Epidermal melanocyte (primary cell): ENCODE results near the gene TMEM45B.
"Not testable (repeated sequence)": the region's sequence is repeated elsewhere in the genome, so short reads cannot be mapped to it uniquely, and the experiment has no call there.

Source experiments
- DNase-seq: peaks from one replicate; pipeline ENCODE4 v3.0.0; 2011; ENCODE audit warnings: low spot score; ENCODE audit not compliant: insufficient read length

The TMEM45B gene

DNA sequence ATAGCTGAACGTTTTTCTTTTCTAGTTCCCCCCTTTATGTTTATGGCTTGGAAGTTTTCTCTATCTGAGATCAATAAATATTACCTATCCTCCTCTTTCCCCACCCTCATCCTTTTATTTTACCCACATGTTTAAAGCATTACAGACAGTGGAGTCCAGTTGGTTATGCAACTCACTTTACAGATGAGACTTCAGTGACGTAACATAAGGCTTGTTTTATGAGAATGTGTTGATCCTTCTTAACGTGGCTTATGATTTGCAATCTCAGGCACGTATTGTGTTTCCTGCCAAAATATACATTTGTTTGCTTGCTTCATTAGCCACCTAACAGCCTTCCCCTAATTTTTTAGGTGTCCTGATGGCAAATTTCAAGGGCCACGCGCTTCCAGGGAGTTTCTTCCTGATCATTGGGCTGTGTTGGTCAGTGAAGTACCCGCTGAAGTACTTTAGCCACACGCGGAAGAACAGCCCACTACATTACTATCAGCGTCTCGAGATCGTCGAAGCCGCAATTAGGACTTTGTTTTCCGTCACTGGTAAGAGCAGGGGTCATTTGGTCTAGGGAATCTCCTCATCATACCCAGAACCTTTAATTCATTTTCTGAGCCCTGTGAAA is 36.6 kb downstream of the TMEM45B start:
- no peak for DNase-seq

DNA sequence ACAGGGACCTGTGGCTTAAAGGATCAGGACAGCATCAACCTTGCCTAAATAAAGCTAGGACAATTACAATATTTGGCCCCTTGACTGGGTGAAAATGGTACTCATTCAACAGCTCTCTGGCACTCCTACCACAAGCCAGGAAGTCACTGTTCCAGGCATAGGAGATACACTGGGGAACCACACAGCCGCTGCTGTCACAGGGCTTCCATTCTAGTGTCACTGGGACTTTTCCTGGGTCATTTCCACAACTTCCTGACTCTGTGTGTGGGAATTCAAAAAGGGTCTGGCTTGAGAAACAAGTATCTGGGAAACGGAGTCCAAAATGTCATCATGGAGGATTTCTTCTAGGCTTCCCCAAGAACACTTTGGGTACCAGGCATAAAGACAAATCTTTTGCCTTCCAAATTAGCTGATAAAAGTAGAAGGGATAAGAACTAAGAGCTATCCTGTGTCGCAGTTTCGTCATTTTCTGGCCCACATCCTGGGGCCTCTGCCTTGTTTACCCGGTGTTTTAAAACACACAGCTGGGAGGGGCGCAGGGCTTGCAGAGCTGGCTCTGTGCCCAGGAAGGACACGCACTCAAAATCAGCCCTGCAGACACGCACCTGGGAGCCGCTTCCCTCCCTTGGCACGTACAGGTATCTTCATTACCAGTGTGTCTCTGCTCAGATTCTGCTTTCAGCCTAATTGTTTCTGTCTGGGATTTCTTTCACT is 38.0 kb downstream of the TMEM45B start:
- DNase-seq = no peak

DNA sequence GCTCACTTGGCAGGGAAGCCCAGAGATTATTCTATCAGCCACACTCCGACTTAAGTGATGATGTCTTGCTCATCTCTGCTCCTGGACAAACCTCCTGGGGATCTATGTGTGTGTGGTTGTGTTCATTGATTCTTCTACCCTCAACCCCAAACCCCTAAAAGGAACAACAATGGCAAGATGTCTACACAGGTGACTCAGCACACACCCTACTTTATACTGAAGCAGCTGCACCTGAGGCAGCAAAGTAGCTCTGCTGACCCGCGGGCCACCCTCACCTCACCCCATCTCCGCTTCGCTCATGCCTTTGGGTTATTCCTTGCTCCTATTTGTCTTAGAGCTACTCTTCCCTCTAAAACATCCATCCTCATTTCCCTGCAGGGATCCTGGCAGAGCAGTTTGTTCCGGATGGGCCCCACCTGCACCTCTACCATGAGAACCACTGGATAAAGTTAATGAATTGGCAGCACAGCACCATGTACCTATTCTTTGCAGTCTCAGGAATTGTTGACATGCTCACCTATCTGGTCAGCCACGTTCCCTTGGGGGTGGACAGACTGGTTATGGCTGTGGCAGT is 38.7 kb downstream of the TMEM45B start:
- no peak for DNase-seq

DNA sequence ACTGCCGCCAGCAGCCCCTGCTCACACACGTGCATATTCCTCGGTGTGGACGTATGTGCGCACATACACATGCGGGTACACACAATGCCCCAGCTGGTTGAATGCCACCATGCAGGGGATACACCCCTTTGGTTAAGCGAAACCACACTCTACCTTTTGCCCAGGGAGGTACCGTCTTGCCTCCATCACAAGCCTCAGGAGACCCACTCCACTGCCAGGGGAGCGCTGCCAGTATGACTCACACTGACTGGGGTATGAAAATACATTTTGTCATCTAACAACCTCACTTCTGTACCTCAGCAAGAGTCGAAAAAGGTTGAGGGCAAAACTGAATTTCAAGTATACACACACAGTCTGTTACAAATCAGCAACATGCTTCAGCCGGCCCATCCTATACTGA is 39.4 kb downstream of the TMEM45B start:
- no peak for DNase-seq

DNA sequence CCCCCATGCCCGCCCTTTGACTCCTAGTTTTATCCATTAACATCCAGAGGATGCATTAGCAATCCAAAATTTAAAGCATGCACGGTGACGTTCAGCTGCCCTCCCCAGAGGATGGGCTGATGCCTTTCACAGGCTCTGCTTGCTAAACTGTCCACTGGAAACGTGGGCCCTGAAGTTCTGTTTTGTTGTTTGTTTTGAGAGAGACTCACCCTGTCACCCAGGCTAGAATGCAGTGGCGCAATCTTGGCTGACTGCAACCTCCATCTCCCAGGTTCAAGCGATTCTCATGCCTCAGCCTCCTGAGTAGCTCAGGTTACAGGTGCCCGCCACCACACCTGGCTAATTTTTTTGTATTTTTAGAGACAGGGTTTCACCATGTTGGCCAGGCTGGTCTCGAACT is 40.4 kb downstream of the TMEM45B start:
- DNase-seq = no peak

DNA sequence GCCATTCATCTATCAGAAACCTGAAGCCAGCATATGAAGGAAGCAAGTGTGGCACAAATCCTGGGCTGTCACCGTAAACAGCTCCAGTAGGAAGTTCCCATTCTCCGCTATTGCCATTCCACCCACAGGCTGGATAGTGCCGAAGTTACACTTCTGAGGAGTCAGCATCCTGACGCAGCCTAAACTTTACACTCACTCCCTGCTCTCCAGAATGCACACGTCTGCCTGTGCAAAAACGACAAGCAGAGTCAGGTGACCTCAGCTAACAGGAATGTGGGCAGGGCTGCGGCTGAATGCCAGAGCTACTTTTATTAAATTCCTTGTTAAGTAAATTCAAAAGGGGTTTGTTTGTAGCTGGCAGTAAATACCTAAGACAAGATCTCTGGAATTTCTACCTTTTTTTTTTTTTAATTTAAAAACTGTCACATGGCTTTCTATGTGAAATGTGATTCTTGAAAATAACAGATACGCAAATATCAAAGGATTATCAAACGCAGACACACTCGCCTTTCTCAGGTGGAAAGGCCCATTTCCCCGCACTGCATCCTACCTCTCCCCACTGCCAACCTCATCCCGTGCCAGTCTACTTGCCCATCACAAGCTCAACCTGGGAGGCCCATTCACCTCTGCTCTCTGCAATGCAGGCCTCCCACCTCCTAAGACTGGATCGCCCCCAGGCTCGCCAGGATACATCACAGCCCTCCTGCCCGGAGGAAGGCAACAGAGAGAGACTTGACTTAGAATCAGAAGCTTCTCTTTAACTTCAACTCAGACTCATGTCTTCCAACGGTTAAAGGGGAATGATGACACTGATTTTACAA is 46.3 kb downstream of the TMEM45B start:
- peak; percentile 64 for DNase-seq

DNA sequence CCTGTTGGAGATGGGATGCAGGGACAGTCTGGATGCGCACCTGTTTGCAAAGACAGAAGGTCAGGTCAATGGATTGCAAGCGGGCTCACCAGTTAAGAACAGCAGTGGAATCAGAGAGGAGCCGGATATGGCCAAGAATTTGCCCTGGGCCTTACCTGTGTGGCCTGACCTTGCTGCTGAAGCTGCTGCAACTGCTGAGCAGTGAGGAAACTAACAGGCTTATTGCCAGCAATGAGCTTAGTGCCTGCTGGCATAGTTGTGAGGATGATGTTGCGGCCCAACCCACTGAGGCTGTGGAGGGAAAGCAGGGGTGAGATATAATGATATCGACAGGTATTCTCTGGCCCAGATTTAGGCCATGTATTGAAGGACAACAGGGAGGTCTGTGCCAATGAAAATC is 49.2 kb downstream of the TMEM45B start:
- no peak for DNase-seq

DNA sequence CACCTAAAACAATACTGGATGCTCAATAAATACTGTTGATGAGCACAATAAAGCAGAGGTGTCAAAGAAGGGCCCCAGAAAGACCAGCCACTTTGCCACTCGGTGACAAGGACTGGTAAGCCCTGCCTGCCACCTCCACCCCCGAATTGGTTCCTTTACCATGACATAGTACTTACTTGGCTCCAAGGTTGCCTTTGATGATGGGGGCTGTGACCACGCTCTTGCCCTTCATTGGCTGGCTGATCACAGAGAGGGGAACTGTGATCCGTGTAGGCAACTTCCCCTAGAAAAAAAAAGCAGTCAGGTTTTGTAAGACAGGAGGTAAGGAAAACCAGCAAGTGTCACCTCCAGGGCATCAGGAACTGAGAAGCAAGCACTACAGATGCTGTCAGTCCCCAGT is 50.1 kb downstream of the TMEM45B start:
- no peak for DNase-seq

DNA sequence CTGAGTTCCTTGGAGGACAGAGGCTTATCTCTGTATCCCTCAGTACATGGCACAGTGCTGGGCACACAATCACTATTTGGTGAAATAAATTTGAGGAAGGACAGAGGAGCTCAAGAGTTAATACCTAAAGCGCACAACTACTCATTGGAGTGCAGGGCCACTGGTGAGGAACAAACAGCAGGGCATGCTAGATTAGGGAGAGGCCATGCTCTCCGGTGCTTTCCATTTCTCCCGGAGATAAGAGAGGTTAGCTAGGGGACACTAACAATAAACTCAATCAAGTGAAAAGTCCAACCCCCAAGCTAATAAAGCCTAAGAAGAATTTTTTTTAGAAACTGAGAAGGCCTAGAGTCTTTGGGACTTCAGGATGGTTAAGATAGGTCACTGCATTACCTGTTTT is 50.7 kb downstream of the TMEM45B start:
- DNase-seq = no peak

DNA sequence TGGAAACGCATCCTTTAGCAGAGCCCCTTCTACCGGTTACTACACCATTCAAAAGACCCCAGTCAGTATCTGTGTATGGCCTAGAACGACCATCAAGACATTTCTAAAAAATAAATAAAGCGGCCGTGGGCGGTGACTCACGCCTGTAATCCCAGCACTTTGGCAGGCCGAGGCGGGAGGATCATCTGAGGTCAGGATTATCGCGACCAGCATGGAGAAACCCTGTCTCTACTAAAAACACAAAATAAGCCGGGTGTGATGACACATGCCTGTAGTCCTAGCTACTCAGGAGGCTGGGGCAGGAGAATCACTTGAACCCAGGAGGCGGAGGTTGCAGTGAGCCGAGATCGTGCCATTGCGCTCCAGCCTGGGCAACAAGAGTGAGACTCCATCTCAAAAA is 53.0 kb downstream of the TMEM45B start:
- not testable (repeated sequence) for DNase-seq

DNA sequence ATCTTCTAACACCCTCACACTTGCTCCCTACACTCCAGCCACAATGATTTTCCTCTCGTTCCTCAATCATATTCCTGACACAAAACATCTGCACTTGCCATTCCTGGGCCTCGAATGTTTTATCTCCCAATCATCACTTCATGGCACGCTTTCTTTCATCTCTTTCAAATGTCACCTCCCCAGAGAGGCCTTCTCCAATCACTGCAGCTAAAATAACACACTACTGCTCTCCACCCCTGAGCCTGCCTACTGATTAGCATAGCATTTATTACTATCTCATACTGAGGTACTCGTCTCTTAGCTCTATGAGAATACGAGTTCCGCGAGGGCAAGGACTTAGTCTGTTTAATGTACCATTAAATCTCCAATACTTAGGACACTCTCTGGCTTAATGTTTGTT is 56.3 kb downstream of the TMEM45B start:
- no peak for DNase-seq

DNA sequence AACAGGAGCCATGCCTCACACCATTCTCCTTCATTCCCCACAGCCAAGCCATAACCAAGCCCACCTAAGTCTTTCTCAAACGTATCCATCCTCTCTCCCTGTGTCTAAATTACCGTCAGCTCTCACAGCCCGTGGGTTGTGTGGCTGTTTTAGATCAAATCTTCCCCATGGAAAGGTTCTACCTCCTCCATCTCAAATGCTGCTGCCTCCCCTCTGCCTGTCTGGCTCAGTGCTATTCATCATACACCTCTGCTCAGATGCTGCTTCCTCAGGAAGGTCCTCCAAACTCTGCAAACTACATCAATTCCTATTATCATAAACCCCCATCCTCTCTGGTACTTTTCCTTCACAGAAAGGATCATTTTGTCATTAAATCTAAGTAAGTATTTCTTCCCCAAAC is 64.7 kb downstream of the TMEM45B start:
- no peak for DNase-seq

DNA sequence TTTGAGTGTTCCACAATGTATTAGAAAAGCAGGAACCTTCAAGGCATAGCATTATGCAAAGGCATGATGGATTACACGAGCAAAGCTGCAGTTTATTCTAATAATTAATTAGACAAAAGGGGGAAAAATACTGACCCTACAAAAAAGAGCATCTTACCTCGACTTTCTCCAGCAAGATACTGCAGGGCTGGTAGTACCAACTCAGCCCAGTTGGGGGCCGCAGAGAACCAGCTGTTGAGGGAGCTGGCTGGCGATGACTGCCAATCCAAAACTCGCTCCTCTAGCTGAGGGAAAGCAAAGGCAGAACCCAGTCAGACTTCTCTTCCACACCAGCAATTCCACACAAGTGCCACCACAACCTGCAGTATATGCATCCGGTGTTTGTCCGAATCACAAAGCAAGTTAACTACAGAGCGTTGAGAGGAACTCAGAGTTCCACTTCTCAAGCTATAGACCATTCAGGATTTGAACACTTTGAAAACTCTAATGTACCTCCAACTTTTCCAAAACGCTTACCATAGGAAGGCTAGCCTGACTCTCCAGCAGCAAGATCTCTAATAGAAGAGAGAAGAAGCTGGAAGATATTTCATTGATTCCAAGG is 66.0 kb downstream of the TMEM45B start:
- no peak for DNase-seq

DNA sequence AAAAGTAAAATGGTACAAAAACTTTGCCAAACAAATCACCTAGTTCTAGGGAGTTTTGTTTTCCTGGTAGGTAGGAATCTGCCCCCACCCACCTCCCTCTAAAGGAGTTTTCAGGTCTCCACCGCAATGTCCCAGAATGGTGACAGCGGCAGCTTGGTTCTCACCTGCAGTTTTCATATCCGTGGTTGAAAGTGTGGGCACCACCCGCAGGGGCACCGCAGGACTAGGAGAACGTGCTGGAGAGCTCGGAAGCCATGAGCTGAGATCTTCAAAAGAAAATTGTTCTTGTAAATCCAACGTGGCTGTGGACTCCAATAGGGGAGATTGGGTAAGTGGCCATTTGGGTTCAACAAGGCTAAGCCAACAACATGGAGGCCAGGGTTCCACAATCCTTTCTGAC is 68.9 kb downstream of the TMEM45B start:
- DNase-seq = no peak

DNA sequence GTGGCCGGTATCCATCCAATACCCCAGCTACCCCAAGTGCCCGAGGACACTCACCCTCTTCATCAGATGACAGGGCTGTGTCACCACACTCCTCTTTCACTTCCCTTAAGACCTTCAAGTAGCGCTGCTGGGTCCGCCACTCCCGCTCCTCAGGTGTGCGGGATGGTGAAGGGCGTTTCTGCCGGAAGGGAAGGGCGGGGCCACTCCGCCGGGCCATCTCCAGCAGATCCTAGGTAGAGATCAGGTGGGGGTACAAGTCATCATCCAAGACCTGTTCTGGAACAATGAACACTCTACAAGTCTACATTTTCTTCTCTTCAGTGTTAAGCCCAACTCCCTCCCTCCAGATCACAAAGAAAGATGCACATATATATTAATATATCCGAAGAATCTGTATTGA is 69.7 kb downstream of the TMEM45B start:
- DNase-seq = no peak

DNA sequence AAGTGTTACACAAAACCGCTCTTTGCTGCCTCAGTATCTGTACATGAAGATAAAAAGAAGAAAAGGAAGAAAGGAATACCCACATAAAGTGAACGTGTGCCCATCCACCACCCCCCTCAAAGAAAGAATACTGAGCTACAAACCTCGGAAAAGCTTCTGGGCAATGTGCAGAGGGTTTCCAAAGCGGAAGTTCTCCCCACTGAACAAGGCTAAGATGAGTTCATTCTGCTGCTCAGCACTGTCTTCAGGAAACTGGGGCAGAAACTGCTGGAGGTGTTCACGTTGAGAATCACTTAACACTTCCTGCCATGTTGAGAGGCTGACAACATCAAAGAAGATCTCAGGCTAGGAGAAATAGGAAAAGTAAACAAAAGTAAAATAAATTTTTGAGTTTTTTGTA is 72.8 kb downstream of the TMEM45B start:
- no peak for DNase-seq

DNA sequence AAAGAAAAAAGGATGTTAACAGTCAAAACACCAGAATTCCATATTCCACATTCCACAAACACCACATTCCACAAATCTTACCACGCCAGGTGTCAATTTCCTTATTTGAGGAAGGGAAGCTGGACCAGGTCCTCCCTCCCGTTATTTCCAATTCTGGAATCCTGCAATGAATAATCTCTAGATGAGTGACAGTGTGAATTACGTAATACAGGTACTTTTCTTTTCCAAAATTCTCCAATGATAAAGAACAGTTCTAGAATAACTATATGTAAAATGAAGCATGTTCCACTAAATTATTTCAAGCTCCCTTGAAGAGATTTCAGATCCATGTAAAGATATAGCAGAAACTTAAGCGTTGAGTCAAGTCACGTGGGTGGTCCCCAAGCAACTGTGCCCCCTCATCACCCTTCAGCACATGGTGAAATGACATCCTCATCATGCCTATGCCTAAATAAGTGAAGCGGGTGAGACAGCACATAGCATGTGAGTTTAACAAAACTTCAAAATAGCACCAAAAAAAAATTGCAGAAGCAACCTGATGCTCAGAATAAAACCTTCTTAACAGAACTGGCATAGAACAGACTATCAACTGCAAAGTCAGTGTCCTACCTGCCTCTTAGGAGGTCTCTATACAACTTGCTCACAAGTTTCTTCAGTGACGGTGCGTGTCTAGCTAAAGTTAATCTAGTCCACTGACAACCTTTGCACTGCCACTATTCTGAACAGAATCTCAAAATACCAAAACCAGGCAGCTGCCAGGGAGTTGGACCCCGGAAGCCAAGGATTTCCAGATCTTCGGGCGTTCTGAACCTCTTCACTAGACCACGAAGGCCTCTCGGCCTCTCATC is 78.9 kb downstream of the TMEM45B start:
- DNase-seq = no peak

DNA sequence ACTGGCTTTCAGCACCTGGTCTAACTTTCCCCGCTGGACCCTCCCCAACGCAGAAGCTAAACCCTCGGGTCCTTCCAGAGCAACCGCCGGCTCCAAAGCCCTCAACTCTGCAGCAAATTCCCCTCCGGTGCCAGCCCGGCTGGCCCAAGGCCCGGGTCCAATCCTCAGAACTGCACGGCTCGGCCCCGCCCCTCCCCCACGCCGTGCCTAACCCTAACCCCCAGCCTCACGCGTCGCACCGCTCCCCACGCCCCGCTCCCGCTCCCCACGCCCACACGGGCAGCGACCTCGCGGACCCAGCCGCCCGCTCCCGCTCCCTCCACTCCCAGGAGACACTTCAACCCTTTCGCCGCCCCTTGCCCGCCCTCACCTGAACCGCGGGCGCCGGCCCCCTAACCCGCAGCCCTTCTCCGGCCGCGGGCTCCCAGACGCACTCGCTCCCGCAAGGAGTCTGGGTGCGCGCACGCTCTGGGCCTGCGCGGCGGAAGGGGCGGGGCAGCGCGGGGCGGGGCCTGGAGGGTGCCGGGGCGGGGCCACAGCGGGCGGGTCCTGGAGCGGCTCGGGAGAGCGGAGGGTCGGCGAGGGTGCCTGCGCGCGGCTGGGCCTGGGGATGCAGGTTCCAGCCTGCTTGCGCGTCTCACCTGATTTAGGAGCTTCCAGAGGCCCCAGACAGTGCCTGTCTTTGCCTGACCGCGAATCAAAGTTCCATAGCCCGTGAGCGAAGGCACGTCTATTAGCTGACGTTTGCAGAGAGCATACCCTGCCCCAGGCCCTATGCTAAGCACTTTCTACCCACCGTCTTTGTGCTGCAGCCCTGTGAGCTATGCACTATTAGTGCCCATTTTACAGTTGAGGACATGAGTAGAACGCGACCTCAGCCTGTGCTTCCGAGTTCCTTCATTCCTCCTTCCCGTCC is 79.7 kb downstream of the TMEM45B start, which contains the start of gene NFRKB:
TSS of gene NFRKB (minus strand) at position 453 of the 916 bp plus-strand sequence. CDS start 2,729 bp downstream, outside the sequence.
- DNase-seq = peak; percentile 92

DNA sequence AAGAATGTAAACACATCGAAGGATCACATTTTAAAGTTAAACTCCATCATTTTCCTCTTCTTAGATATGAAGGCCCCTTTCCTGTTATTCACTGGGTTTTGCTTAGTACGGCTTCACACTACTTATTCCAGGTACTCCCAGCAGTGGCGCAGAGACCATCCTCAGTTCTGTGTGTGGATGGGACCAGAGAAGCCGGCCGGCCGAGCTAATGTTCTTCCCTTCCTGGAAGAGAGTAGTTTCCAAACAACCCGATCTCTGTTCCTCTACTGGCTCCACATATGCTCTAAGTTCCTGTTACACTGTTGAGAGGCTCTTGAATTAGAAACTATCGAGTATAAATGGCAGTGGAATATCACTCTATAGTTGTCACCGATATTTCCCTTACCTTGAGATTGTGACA is 80.4 kb downstream of the TMEM45B start:
- DNase-seq = no peak

DNA sequence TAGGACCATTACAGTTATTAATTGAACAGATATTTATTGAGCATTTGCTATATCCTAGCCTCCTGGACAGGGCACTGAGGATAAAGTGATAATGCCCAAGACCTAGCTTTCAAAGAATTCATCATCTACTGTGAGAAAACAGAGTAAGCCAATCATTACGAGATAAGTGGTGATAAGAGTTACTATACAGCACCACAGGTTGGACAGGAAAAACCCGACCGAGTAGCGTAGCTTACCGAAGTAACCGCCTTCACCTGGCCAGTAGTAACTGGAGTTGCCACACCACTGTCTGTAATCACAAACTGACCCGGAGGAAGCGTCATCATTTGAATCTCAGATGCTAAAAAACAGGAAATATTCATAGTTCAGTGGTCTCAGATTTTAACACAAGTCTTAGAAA is 89.8 kb downstream of the TMEM45B start:
- no peak for DNase-seq
